ENCODE results near the gene RSPH1.

- TF ChIP-seq CTCF (IDR thresholded peaks at IDR 0.05) (no peak), POLR2A (IDR thresholded peaks at IDR 0.05) (no peak), EP300 (IDR thresholded peaks at IDR 0.05; ENCODE audit: low read depth) (no peak), POLR2AphosphoS5 (IDR thresholded peaks at IDR 0.05) (no peak)
These were observed 41.9 kb downstream of the RSPH1 start for GRCh38 chr21:42453986-42454570.

Data from transverse colon (tissue), 4 donors.